ENCODE measurements around the gene DOP1A.

Gene DOP1A, protein sequence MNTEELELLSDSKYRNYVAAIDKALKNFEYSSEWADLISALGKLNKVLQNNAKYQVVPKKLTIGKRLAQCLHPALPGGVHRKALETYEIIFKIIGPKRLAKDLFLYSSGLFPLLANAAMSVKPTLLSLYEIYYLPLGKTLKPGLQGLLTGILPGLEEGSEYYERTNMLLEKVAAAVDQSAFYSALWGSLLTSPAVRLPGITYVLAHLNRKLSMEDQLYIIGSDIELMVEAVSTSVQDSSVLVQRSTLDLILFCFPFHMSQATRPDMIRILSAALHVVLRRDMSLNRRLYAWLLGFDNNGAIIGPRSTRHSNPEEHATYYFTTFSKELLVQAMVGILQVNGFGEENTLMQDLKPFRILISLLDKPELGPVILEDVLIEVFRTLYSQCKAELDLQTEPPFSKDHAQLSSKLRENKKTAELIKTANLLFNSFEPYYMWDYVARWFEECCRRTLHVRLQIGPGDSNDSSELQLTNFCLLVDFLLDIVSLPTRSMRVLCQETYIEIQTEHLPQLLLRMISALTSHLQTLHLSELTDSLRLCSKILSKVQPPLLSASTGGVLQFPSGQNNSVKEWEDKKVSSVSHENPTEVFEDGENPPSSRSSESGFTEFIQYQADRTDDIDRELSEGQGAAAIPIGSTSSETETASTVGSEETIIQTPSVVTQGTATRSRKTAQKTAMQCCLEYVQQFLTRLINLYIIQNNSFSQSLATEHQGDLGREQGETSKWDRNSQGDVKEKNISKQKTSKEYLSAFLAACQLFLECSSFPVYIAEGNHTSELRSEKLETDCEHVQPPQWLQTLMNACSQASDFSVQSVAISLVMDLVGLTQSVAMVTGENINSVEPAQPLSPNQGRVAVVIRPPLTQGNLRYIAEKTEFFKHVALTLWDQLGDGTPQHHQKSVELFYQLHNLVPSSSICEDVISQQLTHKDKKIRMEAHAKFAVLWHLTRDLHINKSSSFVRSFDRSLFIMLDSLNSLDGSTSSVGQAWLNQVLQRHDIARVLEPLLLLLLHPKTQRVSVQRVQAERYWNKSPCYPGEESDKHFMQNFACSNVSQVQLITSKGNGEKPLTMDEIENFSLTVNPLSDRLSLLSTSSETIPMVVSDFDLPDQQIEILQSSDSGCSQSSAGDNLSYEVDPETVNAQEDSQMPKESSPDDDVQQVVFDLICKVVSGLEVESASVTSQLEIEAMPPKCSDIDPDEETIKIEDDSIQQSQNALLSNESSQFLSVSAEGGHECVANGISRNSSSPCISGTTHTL (N-terminal part only)

DNA sequence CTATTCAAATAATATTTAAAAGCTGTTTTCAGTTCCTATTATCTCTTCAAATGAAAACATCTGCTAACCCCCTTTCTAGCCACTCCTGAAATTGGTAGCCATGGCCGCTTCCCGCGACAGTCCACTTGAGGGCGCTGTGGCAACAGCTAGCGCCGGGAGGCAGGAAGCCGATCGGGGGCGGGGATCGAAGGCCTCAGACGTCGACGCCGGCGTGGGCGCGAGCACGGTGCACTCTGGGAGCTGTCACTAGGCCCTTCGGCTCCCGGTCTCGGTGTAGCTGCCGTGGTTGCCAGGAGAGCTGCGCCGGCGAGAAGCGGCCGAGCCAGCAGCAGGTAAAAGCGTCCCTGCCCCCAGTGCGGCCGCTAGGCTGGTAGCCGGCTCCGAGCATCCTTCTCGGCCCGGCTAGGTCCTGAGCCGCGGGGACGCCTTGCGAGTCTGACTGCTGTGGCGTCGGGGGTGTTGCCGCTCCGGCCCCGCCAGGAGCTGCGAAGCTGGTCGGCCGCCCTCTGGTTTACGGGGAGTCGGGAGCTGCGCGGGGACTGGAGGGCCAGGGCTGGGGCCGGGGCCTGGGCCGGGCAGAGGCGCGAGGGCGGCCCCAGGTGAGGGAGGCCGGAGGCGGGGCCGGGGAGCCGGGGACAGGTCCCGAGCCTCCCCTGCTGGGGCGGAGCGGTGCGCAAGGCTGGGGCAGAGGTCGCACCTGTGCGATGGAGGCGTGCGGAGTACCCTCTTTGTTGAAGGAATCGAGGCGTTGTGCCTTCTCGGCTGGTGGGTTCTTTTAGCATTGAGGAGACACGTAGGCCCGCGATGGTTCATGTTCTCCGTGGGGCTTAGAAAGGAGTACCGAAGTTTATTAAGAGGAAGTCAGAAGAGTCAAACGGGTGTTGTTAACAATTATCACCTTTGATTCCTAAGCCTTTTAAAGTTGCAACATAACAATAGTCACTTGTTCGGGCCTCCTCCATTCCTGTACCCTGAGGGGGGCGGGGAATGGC, at the start of gene DOP1A:
Gene DOP1A, plus strand, starts transcription at position 224 of the 992 bp plus-strand sequence. CDS start 29,307 bp downstream, outside the sequence.
- TF ChIP-seq CTCF (IDR thresholded peaks at IDR 0.05; ENCODE audit: low read depth, low read length, missing control alignments) = peak; percentile 99
- in situ Hi-C loops (cut with HindIII; ENCODE audit: low sequenced_read_pairs) = no loop called here
- H3K4me3 ChIP-seq (ENCODE audit: low read depth, low read length) = peak within 1 kb of the TSS; percentile 87
- peak; percentile 84 for DNase-seq (ENCODE audit: low read depth)

GRCh38 chr6:83019741-83020140, 47.7 kb upstream of the DOP1A start:
- TF ChIP-seq CTCF (IDR thresholded peaks at IDR 0.05; ENCODE audit: low read depth, low read length, missing control alignments) = no peak
- DNase-seq (ENCODE audit: low read depth) = no peak
- in situ Hi-C loops (cut with HindIII; ENCODE audit: low sequenced_read_pairs) = no loop called here
- no peak overlapping the region for H3K4me3 ChIP-seq (ENCODE audit: low read depth, low read length)

DNA sequence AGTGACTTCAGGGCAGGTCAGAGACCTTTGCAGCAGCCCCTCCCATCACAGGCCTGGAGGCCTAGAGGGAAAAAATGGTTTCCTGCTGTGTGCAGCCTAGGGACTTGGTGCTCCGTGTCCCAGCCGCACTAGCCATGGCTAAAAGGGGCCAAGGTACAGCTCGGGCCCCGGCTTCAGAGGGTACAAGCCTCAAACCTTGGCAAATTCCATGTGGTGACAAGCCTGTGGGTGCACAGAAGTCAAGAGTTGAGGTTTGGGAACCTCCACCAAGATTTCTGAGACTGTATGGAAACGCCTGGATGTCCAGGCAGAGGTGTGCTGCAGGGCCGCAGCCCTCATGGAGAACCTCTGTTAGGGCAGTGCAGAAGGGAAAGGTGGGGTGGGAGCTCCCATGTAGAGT, 35.8 kb upstream of the DOP1A start:
- no peak for DNase-seq (ENCODE audit: low read depth)
- H3K4me3 ChIP-seq (ENCODE audit: low read depth, low read length) = no peak overlapping the region
- in situ Hi-C loops (cut with HindIII; ENCODE audit: low sequenced_read_pairs) = no loop called here
- TF ChIP-seq CTCF (IDR thresholded peaks at IDR 0.05; ENCODE audit: low read depth, low read length, missing control alignments) = no peak

DNA sequence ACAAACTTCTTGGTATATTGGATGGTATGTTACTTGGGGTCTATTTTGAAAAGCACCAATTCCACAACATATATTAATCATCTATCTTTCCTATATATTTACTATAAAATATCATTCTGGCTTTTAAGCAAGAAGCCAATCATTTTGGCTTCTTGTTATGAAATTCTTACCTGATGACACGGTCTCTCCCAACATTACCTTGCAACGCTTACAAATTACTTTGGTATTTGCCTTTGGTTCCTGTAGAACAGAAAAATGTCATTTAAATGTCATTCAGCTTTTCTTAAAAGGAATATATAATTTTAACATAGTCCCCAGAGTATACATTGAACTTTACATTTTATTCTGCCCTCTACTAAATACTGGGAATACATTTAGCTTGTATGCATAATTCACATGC, 29.2 kb upstream of the DOP1A start:
- in situ Hi-C loops (cut with HindIII; ENCODE audit: low sequenced_read_pairs) = no loop called here
- no peak overlapping the region for H3K4me3 ChIP-seq (ENCODE audit: low read depth, low read length)
- no peak for DNase-seq (ENCODE audit: low read depth)
- TF ChIP-seq CTCF (IDR thresholded peaks at IDR 0.05; ENCODE audit: low read depth, low read length, missing control alignments) = no peak

- in situ Hi-C loops (cut with HindIII; ENCODE audit: low sequenced_read_pairs) = no loop called here
- no peak for TF ChIP-seq CTCF (IDR thresholded peaks at IDR 0.05; ENCODE audit: low read depth, low read length, missing control alignments)
- H3K4me3 ChIP-seq (ENCODE audit: low read depth, low read length) = no peak overlapping the region
- DNase-seq (ENCODE audit: low read depth) = no peak
Measured at GRCh38 chr6:83042467-83043053, 24.9 kb upstream of the DOP1A start.
